Gastroesophageal sphincter (tissue), 4 donors: ENCODE data around the gene HAUS2. TPM values are rescaled to one million over a fixed set of nuclear protein-coding genes. Genes with fewer than 3 reads are reported as not detected.
A peak's percentile ranks its signal among the peaks of the same experiment; 100 is the strongest.

Experiments
- ATAC-seq: fragments of 150-250 bp; one replicate; pipeline ENCODE4 v1.9.1; 2016; ENCODE audit warnings: mild to moderate bottlenecking, moderate library complexity
- H3K27ac ChIP-seq, 4 donors: fragments of 200-600 bp; sonication (generic) in 3 of 4; 1 replicate in 3 of 4; 2 replicates in 1 of 4; pipeline ENCODE4 v1.5.1; 2016 to 2019
- H3K27me3 ChIP-seq: fragments of 200-600 bp; sonication (generic); one replicate; pipeline ENCODE4 v1.5.1; 2019
- H3K36me3 ChIP-seq, 2 donors: fragments of 200-600 bp; sonication (generic); one replicate each; pipeline ENCODE4 v1.5.1; 2019; ENCODE audit warnings: control low read depth in 1 of 2
- H3K4me1 ChIP-seq, 3 donors: fragments of 200-600 bp; sonication (generic); 1 replicate in 2 of 3; 2 replicates in 1 of 3; pipeline ENCODE4 v1.5.1; 2016 to 2019; ENCODE audit warnings: control low read depth in 2 of 3
- H3K4me3 ChIP-seq, 2 donors: fragments of 200-600 bp; sonication (generic); one replicate each; pipeline ENCODE4 v1.5.1; 2019; ENCODE audit warnings: mild to moderate bottlenecking in 1 of 2, moderate library complexity in 1 of 2
- H3K9me3 ChIP-seq, 3 donors: fragments of 200-600 bp; sonication (generic); one replicate each; pipeline ENCODE4 v1.5.1; 2017 to 2019; ENCODE audit warnings: control low read depth in 2 of 3
- EP300 ChIP-seq: sonication (generic); formaldehyde crosslinking; IDR thresholded peaks from one replicate; pipeline ENCODE4 v1.6.1; 2017; ENCODE audit warnings: antibody characterized with exemption, mild to moderate bottlenecking
- POLR2A ChIP-seq, 2 donors: fragments of 450-650 bp; IDR thresholded peaks; one replicate each; pipeline ENCODE4 v1.6.1; 2017; ENCODE audit warnings: antibody characterized with exemption in 2 of 2, mild to moderate bottlenecking in 2 of 2, moderate library complexity in 1 of 2
- POLR2AphosphoS5 ChIP-seq: sonication (generic); formaldehyde crosslinking; IDR thresholded peaks from one replicate; pipeline ENCODE4 v1.6.1; 2017; ENCODE audit warnings: antibody characterized with exemption
- WGBS, 2 donors: methylation state at CpG; one replicate each; pipeline ENCODE4 v1.1.5; 2018; ENCODE audit warnings: low coverage in 1 of 2; 5-methylcytosine and 5-hydroxymethylcytosine counted together
- total RNA-seq, 4 donors: library from RNA; depleted of rRNA; stranded (reverse); fragments of >200 nt; gene quantifications; one replicate each; pipeline ENCODE4 v1.1.0, GENCODE V29; 2016
- TF ChIP-seq, protein P1 (sequence below), 4 experiments: fragments of 200-600 bp in 2 of 4; fragments of 450-650 bp in 2 of 4; sonication (generic) in 1 of 4; IDR thresholded peaks; one replicate each; pipeline ENCODE4 v1.5.1; 2017 to 2019; ENCODE audit warnings: antibody characterized with exemption in 4 of 4, mild to moderate bottlenecking in 2 of 4, moderate library complexity in 2 of 4

Gene HAUS2
- total RNA-seq, 4 donors from 2014 or later = 15.3 to 42.2 (median 32.3) TPM

DNA sequence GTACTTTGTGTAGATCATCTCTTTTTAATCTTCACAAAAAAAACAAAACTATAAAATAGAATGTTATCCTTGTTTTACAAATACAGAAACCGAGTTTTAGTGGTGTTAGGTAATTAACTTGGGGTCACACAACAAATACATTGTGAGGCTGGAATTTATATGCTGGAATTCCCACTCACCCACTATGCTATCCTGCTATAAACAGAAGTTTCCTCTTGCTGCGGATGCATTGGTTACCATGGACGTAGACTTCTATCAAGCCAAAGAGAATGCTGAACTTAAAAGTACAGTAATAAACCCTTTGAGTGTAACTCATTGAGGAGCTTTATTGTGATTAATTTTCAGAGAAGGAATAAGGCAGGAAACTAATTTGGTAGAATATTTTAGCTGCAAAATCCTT lies 44.0 kb upstream of the HAUS2 start:
- no peaks in the 10 kb centered on the region for H3K27me3 ChIP-seq
- H3K36me3 ChIP-seq = no peaks in the 10 kb centered on the region
- peak overlapping the region in 2 of 4 donors; percentile 16 to 44 for H3K27ac ChIP-seq
- no peak for ATAC-seq
- 28 to 37% methylated on average over 3 of the region's 3 CpGs for WGBS, 2 donors
- no peak overlapping the region for H3K4me3 ChIP-seq
- TF ChIP-seq POLR2AphosphoS5 (no peak), EP300 (no peak), POLR2A (IDR thresholded peaks at IDR 0.05) (no peak)
- TF ChIP-seq, protein P1, sequence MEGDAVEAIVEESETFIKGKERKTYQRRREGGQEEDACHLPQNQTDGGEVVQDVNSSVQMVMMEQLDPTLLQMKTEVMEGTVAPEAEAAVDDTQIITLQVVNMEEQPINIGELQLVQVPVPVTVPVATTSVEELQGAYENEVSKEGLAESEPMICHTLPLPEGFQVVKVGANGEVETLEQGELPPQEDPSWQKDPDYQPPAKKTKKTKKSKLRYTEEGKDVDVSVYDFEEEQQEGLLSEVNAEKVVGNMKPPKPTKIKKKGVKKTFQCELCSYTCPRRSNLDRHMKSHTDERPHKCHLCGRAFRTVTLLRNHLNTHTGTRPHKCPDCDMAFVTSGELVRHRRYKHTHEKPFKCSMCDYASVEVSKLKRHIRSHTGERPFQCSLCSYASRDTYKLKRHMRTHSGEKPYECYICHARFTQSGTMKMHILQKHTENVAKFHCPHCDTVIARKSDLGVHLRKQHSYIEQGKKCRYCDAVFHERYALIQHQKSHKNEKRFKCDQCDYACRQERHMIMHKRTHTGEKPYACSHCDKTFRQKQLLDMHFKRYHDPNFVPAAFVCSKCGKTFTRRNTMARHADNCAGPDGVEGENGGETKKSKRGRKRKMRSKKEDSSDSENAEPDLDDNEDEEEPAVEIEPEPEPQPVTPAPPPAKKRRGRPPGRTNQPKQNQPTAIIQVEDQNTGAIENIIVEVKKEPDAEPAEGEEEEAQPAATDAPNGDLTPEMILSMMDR (IDR thresholded peaks at IDR 0.05) = no peak
- H3K4me1 ChIP-seq = peaks cover 5 to 60% (median 7%) of the 10 kb centered on the region in 3 donors
- no peaks in the 10 kb centered on the region for H3K9me3 ChIP-seq

- TF ChIP-seq, protein P1 (IDR thresholded peaks at IDR 0.05) = no peak
- TF ChIP-seq EP300 (no peak), POLR2A (IDR thresholded peaks at IDR 0.05) (no peak), POLR2AphosphoS5 (no peak)
- no peak for ATAC-seq
- Histone ChIP-seq H3K4me1 (peaks cover 5 to 46% (median 7%) of the 10 kb centered on the region in 3 donors), H3K27ac (peak overlapping the region in 1 of 4 donors; percentile 55), H3K9me3 (no peaks in the 10 kb centered on the region), H3K27me3 (no peaks in the 10 kb centered on the region), H3K4me3 (no peak overlapping the region), H3K36me3 (no peaks in the 10 kb centered on the region)
- WGBS, 2 donors = 59 to 71% methylated on average over 4 of the region's 4 CpGs
Observed at GRCh38 chr15:42507514-42507913, 41.1 kb upstream of the HAUS2 start.

DNA sequence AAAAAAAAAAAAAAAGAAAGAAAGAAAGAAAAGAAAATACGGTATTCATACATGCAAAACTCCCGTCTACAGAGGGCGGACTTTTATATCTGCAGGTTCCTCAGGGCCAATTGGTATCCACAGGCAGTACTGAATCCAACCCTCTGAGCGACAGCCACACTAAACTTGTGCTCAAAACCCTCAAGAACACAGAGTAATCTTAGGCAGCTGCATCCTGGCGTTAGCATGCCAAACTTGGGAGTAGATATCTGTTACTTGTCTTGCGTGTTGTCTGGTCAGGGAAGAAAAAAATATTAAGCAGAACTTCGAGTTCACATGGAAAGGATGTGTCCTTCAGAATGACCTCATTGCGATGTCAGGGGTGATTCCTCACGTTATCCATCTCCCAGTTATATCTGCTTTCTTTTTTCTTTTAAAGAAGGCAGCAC lies 40.4 kb upstream of the HAUS2 start:
- Histone ChIP-seq H3K36me3 (peaks cover 0 to 3% of the 10 kb centered on the region in 2 donors), H3K27ac (peak overlapping the region in 2 of 4 donors; percentile 42 to 55), H3K9me3 (no peaks in the 10 kb centered on the region), H3K27me3 (no peaks in the 10 kb centered on the region), H3K4me3 (no peak overlapping the region), H3K4me1 (peaks cover 5 to 46% (median 7%) of the 10 kb centered on the region in 3 donors)
- 33 to 35% methylated on average over 5 to 9 of the region's 9 CpGs for WGBS, 2 donors
- TF ChIP-seq EP300 = no peak
- TF ChIP-seq, protein P1 (IDR thresholded peaks at IDR 0.05) = peak in 1 of 4 experiments; percentile 9
- ATAC-seq = peak; percentile 72

GRCh38 chr15:42510258-42511006 lies 38.2 kb upstream of the HAUS2 start:
- WGBS, 2 donors = 79 to 88% methylated on average over 3 to 4 of the region's 4 CpGs
- Histone ChIP-seq H3K4me3 (no peak overlapping the region), H3K27me3 (no peaks in the 10 kb centered on the region), H3K4me1 (peaks cover 5 to 35% (median 7%) of the 10 kb centered on the region in 3 donors), H3K9me3 (no peaks in the 10 kb centered on the region), H3K36me3 (peaks cover 0 to 24% of the 10 kb centered on the region in 2 donors), H3K27ac (peak overlapping the region in 3 of 4 donors; percentile 23 to 41 (median 31))
- no peak for ATAC-seq
- TF ChIP-seq EP300 (no peak), POLR2AphosphoS5 (no peak), POLR2A (IDR thresholded peaks at IDR 0.05) (no peak)
- TF ChIP-seq, protein P1 (IDR thresholded peaks at IDR 0.05) = no peak

DNA sequence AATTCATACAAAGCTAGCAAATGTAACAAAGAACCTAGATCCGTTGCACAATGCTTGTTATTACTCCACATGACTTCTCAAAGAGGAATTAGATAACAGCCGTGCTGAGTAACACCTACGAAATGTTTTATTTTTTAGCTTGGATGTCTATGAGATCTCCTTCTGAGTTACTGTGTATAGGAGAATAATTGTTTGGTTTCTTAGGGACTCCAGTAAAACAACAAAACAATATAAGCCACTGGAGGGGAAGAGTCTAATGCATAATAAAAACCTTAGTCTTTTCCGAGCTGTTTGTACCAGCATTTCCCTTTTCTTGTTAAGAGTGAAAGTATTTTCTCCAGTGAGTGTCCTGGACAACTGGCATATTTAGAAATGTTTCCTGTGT lies 37.6 kb upstream of the HAUS2 start:
- no peak overlapping the region for H3K4me3 ChIP-seq
- peak; percentile 54 for ATAC-seq
- H3K27ac ChIP-seq = peak overlapping the region; percentile 23 to 41 (median 32)

More for the DNA sequence above, 37.6 kb upstream of the HAUS2 start:
- TF ChIP-seq POLR2AphosphoS5 (no peak), EP300 (no peak), POLR2A (IDR thresholded peaks at IDR 0.05) (no peak)
- TF ChIP-seq, protein P1 (IDR thresholded peaks at IDR 0.05) = no peak
- Histone ChIP-seq H3K4me1 (peaks cover 5 to 35% (median 7%) of the 10 kb centered on the region in 3 donors), H3K36me3 (peaks cover 0 to 30% of the 10 kb centered on the region in 2 donors), H3K27me3 (no peaks in the 10 kb centered on the region), H3K9me3 (no peaks in the 10 kb centered on the region)
- WGBS, 2 donors = 41 to 72% methylated on average over 4 of the region's 4 CpGs
